ENCODE measurements around the gene THBS4.

DNA sequence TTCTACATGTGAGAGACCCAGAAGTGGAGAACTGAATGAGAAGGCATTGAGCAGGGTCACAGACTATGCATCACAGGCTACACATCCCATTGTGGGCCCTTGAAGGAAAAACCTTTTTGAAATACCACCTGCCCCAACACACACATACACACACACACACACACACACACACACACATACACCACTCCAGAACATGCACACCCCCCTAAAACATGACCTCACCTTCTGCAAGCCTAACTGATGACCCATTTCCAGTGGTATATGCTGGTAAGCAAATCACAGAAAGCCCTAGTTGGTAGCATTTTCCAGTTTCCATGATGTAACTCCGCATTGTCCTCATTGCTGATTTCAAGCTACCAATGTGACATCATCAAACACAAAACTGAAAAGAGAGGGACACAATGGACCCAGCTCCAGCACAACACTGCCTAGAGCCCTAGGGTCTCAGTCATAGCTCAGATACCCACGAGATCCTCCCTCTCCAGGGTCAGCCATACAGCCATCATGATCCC, 36.4 kb downstream of the THBS4 start:
- TF ChIP-seq POLR2A (IDR thresholded peaks at IDR 0.05; ENCODE audit: low read depth, low read length), result no peak
- no peak for TF ChIP-seq EZH2 (IDR thresholded peaks at IDR 0.05; ENCODE audit: borderline replicate concordance, control insufficient read depth, low read depth, low read length)
- no peak for TF ChIP-seq RCOR1 (conservative IDR thresholded peaks at IDR 0.05; ENCODE audit: low read depth, low read length)
- TF ChIP-seq, protein P1, sequence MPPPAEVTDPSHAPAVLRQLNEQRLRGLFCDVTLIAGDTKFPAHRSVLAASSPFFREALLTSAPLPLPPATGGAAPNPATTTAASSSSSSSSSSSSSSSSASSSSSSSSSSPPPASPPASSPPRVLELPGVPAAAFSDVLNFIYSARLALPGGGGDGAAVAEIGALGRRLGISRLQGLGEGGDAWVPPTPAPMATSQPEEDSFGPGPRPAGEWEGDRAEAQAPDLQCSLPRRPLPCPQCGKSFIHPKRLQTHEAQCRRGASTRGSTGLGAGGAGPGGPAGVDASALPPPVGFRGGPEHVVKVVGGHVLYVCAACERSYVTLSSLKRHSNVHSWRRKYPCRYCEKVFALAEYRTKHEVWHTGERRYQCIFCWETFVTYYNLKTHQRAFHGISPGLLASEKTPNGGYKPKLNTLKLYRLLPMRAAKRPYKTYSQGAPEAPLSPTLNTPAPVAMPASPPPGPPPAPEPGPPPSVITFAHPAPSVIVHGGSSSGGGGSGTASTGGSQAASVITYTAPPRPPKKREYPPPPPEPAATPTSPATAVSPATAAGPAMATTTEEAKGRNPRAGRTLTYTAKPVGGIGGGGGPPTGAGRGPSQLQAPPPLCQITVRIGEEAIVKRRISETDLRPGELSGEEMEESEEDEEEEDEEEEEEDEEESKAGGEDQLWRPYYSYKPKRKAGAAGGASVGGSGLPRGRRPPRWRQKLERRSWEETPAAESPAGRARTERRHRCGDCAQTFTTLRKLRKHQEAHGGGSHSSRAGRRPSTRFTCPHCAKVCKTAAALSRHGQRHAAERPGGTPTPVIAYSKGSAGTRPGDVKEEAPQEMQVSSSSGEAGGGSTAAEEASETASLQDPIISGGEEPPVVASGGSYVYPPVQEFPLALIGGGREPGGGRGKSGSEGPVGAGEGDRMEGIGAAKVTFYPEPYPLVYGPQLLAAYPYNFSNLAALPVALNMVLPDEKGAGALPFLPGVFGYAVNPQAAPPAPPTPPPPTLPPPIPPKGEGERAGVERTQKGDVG (CRISPR knock-in tag; IDR thresholded peaks at IDR 0.05), result no peak
- TF ChIP-seq, protein P2, sequence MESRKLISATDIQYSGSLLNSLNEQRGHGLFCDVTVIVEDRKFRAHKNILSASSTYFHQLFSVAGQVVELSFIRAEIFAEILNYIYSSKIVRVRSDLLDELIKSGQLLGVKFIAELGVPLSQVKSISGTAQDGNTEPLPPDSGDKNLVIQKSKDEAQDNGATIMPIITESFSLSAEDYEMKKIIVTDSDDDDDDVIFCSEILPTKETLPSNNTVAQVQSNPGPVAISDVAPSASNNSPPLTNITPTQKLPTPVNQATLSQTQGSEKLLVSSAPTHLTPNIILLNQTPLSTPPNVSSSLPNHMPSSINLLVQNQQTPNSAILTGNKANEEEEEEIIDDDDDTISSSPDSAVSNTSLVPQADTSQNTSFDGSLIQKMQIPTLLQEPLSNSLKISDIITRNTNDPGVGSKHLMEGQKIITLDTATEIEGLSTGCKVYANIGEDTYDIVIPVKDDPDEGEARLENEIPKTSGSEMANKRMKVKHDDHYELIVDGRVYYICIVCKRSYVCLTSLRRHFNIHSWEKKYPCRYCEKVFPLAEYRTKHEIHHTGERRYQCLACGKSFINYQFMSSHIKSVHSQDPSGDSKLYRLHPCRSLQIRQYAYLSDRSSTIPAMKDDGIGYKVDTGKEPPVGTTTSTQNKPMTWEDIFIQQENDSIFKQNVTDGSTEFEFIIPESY (IDR thresholded peaks at IDR 0.05), result no peak
- TF ChIP-seq SRF (IDR thresholded peaks at IDR 0.05; ENCODE audit: low read depth in 2 of 2, low read length in 2 of 2), result no peak
- TF ChIP-seq, protein P3, sequence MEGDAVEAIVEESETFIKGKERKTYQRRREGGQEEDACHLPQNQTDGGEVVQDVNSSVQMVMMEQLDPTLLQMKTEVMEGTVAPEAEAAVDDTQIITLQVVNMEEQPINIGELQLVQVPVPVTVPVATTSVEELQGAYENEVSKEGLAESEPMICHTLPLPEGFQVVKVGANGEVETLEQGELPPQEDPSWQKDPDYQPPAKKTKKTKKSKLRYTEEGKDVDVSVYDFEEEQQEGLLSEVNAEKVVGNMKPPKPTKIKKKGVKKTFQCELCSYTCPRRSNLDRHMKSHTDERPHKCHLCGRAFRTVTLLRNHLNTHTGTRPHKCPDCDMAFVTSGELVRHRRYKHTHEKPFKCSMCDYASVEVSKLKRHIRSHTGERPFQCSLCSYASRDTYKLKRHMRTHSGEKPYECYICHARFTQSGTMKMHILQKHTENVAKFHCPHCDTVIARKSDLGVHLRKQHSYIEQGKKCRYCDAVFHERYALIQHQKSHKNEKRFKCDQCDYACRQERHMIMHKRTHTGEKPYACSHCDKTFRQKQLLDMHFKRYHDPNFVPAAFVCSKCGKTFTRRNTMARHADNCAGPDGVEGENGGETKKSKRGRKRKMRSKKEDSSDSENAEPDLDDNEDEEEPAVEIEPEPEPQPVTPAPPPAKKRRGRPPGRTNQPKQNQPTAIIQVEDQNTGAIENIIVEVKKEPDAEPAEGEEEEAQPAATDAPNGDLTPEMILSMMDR (IDR thresholded peaks at IDR 0.05 in 2 of 3, conservative IDR thresholded peaks at IDR 0.05 in 1 of 3; ENCODE audit: control insufficient read depth in 2 of 3, extremely low read depth in 1 of 3, insufficient read depth in 1 of 3, low read depth in 3 of 3, low read length in 3 of 3), result no peak
- no peak for TF ChIP-seq ZSCAN29 (IDR thresholded peaks at IDR 0.05)

Measured in GM12878 (cell line).